MG63 (cell line): ENCODE results near the gene POPDC3. TPM values are rescaled to one million over a fixed set of nuclear protein-coding genes. Genes with fewer than 3 reads are reported as not detected.
"Not testable (repeated sequence)": the region's sequence is repeated elsewhere in the genome, so short reads cannot be mapped to it uniquely, and the experiment has no call there.

ENCODE experiments used
- DNase-seq: peaks from one replicate; pipeline ENCODE4 v3.0.0-alpha.2; 2020
- H3K27me3 ChIP-seq: fragments of 250-450 bp; sonication (Bioruptor Pico); 2 replicates; pipeline ENCODE4 v1.5.1; 2020; ENCODE audit warnings: mild to moderate bottlenecking, moderate library complexity
- H3K36me3 ChIP-seq: fragments of 250-450 bp; sonication (Bioruptor Pico); 2 replicates; pipeline ENCODE4 v1.5.1; 2020; ENCODE audit warnings: mild to moderate bottlenecking, moderate library complexity
- H3K4me3 ChIP-seq: fragments of 250-450 bp; sonication (Bioruptor Pico); 2 replicates; pipeline ENCODE4 v1.5.1; 2020; ENCODE audit warnings: mild to moderate bottlenecking, moderate library complexity
- H3K9me3 ChIP-seq: fragments of 250-450 bp; sonication (Bioruptor Pico); 2 replicates; pipeline ENCODE4 v1.5.1; 2020; ENCODE audit warnings: mild to moderate bottlenecking, moderate library complexity
- total RNA-seq: library from RNA; depleted of rRNA; stranded (reverse); fragments of >200 nt; shearing (Covaris generic); gene quantifications from 2 replicates; pipeline ENCODE4 v1.2.3, GENCODE V29; 2014; ENCODE audit warnings: low replicate concordance

Gene POPDC3
- total RNA-seq, 1 experiment from 2014 or later, result 2.2 TPM

DNA sequence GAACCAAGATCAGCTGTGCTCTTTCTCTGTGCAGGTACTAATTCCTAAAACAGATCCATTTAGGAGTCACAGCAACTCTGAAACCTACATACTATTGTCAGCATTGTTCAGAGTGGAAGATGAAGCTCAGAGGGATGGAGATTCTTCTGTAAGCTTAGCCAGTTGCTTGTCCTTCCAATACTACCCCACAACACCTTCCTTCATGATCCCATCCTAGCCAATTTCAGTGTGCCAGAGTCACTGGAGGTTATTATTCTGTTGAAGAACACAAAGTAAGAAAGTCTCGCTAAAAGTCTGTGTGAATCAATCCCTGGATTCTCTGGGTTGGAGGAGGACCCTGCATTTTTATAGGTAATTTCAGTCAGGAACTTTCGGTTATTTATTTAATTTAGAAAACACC, 2.3 kb downstream of the POPDC3 start:
- Histone ChIP-seq H3K9me3 (peaks cover 6% of the 10 kb centered on the region), H3K27me3 (no peaks in the 10 kb centered on the region), H3K4me3 (no peak overlapping the region), H3K36me3 (no peaks in the 10 kb centered on the region)
- DNase-seq, result no peak

DNA sequence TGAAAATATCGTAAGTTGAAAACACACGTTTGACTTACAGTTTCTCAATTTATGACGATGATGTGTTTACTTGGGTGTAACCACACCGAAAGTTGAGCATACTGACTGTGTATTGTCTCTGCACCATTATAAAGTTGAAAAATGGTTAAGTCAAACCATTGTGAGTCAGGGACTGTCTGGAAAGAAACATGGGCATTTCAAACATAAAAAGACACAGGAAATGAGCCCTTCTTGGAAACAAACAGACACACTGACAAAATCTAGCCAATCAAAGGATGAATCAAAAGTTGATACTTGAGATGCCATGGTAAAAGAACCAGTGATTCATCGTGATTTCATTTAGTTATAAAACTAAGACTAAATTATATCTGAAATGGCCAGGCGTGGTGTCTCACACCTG, 5.3 kb downstream of the POPDC3 start:
- Histone ChIP-seq H3K27me3 (no peaks in the 10 kb centered on the region), H3K9me3 (peaks cover 6% of the 10 kb centered on the region), H3K36me3 (no peaks in the 10 kb centered on the region), H3K4me3 (no peak overlapping the region)
- no peak for DNase-seq

DNA sequence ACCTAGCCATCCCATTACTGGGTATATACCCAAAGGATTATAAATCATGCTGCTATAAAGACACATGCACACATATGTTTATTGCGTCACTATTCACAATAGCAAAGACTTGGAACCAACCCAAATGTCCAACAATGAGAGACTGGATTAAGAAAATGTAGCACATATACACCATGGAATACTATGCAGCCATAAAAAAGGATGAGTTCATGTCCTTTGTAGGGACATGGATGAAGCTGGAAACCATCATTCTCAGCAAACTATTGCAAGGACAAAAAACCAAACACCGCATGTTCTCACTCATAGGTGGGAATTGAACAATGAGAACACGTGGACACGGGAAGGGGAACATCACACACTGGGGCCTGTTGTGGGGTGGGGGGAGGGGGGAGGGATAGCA, 7.3 kb downstream of the POPDC3 start:
- H3K36me3 ChIP-seq, H3K4me3 ChIP-seq, H3K9me3 ChIP-seq, DNase-seq, H3K27me3 ChIP-seq: not testable (repeated sequence)

- no peak for DNase-seq
- Histone ChIP-seq H3K27me3 (no peaks in the 10 kb centered on the region), H3K9me3 (peaks cover 4% of the 10 kb centered on the region)
Observed at GRCh38 chr6:105170059-105170458, 9.8 kb downstream of the POPDC3 start.

GRCh38 chr6:105167914-105168313, 11.9 kb downstream of the POPDC3 start:
- no peaks in the 10 kb centered on the region for H3K9me3 ChIP-seq
- no peak for DNase-seq
- H3K36me3 ChIP-seq, result no peaks in the 10 kb centered on the region
- no peak overlapping the region for H3K4me3 ChIP-seq
- H3K27me3 ChIP-seq, result no peaks in the 10 kb centered on the region

More at GRCh38 chr6:105170059-105170458, 9.8 kb downstream of the POPDC3 start:
- Histone ChIP-seq H3K36me3 (no peaks in the 10 kb centered on the region), H3K4me3 (no peak overlapping the region)

DNA sequence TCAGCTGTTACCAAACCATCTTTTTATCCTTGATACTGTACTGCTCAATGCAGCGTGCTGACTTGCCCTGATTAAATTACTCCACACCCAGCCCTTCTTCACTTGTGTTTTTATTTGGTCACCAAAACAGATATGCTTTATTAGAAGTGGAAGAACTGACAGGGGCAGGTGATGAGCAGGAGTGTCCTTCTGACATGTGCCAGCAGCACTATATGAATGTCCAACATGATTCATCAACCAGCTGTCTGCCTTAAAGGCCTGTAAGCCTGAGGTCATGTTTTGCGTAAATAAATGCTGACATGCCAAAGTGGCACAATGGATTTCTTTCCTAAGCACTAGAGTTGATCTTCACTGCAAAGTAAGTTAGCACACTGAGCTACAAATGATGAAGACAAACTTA, 15.4 kb downstream of the POPDC3 start:
- H3K36me3 ChIP-seq, result no peaks in the 10 kb centered on the region
- H3K9me3 ChIP-seq, result no peaks in the 10 kb centered on the region
- no peaks in the 10 kb centered on the region for H3K27me3 ChIP-seq
- peak; percentile 14 for DNase-seq
- H3K4me3 ChIP-seq, result no peak overlapping the region

GRCh38 chr6:105163183-105163582, 16.6 kb downstream of the POPDC3 start:
- no peak overlapping the region for H3K4me3 ChIP-seq
- H3K36me3 ChIP-seq, result no peaks in the 10 kb centered on the region
- no peak for DNase-seq
- no peaks in the 10 kb centered on the region for H3K9me3 ChIP-seq
- no peaks in the 10 kb centered on the region for H3K27me3 ChIP-seq

DNA sequence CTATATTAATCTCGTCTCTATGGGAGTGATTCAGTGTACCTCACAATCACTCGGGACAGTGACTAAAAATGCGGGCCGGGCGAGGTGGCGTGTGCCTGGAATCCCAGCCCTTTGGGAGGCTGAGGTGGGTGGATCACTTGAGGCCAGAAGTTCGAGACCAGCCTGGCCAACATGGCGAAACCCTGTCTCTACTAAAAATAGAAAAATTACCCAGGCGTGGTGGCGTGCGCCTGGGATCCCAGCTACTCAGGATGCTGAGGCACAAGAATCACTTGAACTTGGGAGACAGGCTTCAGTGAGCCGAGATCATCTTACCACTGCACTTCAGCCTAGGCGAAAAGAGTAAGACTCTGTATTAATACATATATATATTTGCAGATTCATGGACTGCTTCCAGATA, 17.4 kb downstream of the POPDC3 start:
- DNase-seq, result no peak
- Histone ChIP-seq H3K4me3 (no peak overlapping the region), H3K27me3 (no peaks in the 10 kb centered on the region), H3K9me3 (no peaks in the 10 kb centered on the region), H3K36me3 (no peaks in the 10 kb centered on the region)

DNA sequence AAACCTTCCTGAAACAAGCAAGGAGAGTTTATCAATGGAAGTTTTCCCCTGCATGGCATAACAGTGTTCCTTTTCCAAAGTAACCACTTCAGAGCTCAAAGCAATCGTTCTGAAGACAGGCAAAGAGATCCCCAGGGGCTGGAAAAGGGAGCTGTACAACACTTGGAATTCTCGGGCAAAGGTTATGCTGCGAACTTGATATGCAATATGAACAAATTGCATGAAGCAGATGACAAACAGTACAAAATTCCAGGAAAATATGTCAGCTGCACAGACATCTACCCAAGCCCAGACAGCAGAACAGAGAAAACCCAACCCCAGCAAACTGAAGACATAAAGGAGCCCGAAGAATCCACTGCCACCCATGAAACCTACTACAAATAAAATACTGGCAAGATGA, 18.4 kb downstream of the POPDC3 start:
- DNase-seq, result no peak
- Histone ChIP-seq H3K36me3 (no peaks in the 10 kb centered on the region), H3K4me3 (no peak overlapping the region), H3K27me3 (no peaks in the 10 kb centered on the region), H3K9me3 (no peaks in the 10 kb centered on the region)

- Histone ChIP-seq H3K27me3 (no peaks in the 10 kb centered on the region), H3K36me3 (no peaks in the 10 kb centered on the region)
- DNase-seq, result no peak
Observed at GRCh38 chr6:105153676-105154075, 26.1 kb downstream of the POPDC3 start.

DNA sequence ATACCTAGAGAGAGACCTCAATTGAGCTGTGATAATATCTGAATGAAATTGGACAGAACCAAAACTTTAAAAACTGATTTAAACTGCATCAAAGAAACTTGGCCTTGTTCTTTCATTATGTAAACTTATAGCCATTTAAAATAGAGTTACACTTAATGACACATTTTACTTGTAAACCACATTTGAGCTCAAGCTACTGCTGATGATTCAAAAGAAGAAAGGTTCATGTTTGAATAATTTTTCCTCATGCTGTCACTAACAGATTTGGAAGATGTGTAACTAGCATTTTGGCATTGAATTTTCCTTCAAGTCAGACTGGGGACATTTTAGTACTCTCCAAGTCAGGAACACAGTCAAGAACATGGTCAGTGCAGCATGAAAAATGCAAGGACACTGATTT, 26.9 kb downstream of the POPDC3 start:
- Histone ChIP-seq H3K27me3 (no peaks in the 10 kb centered on the region), H3K4me3 (no peak overlapping the region)
- DNase-seq, result no peak

More at GRCh38 chr6:105153676-105154075, 26.1 kb downstream of the POPDC3 start:
- no peaks in the 10 kb centered on the region for H3K9me3 ChIP-seq
- H3K4me3 ChIP-seq, result no peak overlapping the region

DNA sequence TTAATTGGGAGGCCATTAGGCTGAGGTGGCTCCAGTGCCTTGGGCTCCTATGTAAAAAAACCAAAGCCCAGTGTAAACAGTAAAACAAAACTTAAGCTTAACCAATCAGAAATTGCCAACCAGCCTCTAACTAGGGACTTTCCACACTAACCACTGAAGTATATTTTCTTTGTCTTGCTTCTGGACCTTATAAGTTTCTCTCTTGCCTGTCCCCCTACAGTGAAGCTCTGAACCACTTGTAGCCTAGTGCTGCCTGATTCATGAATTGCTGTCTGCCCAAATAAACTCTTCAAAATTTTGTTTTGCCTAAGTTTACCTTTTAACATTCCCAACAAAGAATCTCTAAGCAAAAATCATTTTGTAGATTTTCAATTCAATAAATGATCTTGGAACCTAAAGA, 28.2 kb downstream of the POPDC3 start:
- Histone ChIP-seq H3K27me3 (no peaks in the 10 kb centered on the region), H3K9me3 (no peaks in the 10 kb centered on the region), H3K4me3 (no peak overlapping the region), H3K36me3 (no peaks in the 10 kb centered on the region)
- DNase-seq, result no peak

More for the DNA sequence above, 26.9 kb downstream of the POPDC3 start:
- Histone ChIP-seq H3K36me3 (no peaks in the 10 kb centered on the region), H3K9me3 (no peaks in the 10 kb centered on the region)

- Histone ChIP-seq H3K4me3 (no peak overlapping the region), H3K36me3 (no peaks in the 10 kb centered on the region), H3K9me3 (no peaks in the 10 kb centered on the region), H3K27me3 (peaks cover 7% of the 10 kb centered on the region; the same call in 1 of the 2 replicates)
- no peak for DNase-seq
Observed at GRCh38 chr6:105138141-105138540, 41.7 kb downstream of the POPDC3 start.

DNA sequence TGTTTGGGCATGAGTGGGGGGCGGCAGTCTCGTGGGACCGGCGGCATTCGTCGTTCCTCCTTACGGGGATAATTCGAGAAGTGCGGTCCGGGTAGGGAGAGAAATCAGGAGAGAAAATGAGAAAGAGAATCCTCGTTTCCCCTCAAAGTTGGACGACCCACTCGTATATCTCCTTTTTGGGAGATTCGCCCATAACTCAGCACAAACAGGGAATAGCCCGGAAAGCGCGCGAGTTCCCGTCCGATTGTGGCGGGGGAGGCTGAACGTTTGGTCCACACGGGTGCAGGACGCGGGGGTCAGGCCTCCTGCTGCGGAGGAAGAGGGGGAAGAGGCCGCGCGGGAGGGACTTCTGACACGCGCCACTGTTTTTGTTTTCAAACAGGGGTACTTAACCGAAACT, 42.4 kb downstream of the POPDC3 start:
- peaks cover 7% of the 10 kb centered on the region; the same call in 1 of the 2 replicates for H3K27me3 ChIP-seq
- no peaks in the 10 kb centered on the region for H3K36me3 ChIP-seq
- peak; percentile 2 for DNase-seq
- no peaks in the 10 kb centered on the region for H3K9me3 ChIP-seq
- peak overlapping the region; percentile 71 for H3K4me3 ChIP-seq

GRCh38 chr6:105136431-105137350, 43.1 kb downstream of the POPDC3 start:
- H3K27me3 ChIP-seq, result peaks cover 7% of the 10 kb centered on the region; the same call in 1 of the 2 replicates
- H3K4me3 ChIP-seq, result peak overlapping the region; percentile 71
- peak; percentile 71 for DNase-seq
- H3K36me3 ChIP-seq, result no peaks in the 10 kb centered on the region
- no peaks in the 10 kb centered on the region for H3K9me3 ChIP-seq

DNA sequence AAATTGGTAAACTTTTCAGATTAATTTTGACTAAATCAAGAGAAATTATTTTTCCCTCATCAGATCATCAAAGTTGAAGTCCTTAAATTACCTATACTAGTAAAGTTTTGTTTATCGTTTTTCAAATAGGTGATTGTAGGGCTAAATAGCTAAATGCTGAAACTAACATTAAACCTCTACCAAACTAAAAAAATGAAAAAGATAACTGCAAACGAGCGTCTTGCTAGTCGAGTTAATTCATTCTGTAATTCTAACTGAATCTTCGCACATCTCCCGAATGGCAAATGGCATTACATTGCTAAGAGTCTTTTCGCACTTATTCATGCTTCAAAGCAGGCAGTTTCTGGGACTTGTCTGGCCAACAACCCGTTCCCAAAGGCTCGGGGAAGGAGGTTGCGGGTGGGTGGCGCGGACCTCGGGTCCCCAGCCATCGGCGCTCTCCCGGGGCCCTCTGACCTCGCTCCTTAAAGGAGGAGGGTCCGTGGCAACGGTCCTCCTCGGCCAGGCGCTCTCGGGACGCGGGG, 43.8 kb downstream of the POPDC3 start:
- Histone ChIP-seq H3K4me3 (peak overlapping the region; percentile 71), H3K36me3 (no peaks in the 10 kb centered on the region), H3K9me3 (no peaks in the 10 kb centered on the region), H3K27me3 (peaks cover 7% of the 10 kb centered on the region; the same call in 1 of the 2 replicates)
- DNase-seq, result no peak

- no peak overlapping the region for H3K4me3 ChIP-seq
- H3K36me3 ChIP-seq, result no peaks in the 10 kb centered on the region
- no peaks in the 10 kb centered on the region for H3K9me3 ChIP-seq
- peaks cover 3% of the 10 kb centered on the region; the same call in 1 of the 2 replicates for H3K27me3 ChIP-seq
- DNase-seq, result no peak
Observed at GRCh38 chr6:105135056-105135455, 44.8 kb downstream of the POPDC3 start.

GRCh38 chr6:105122717-105123116, 57.1 kb downstream of the POPDC3 start:
- no peak for DNase-seq
- no peaks in the 10 kb centered on the region for H3K27me3 ChIP-seq
- H3K36me3 ChIP-seq, result no peaks in the 10 kb centered on the region
- H3K4me3 ChIP-seq, result no peak overlapping the region
- H3K9me3 ChIP-seq, result no peaks in the 10 kb centered on the region
